A673 (cell line): ENCODE results near the gene PTPRK. TPM values are rescaled to one million over a fixed set of nuclear protein-coding genes. Genes with fewer than 3 reads are reported as not detected.

Experiments used
- BruUV-seq: library from RNA; stranded (reverse); fragments of 400-500 nt; replicated peaks from 2 replicates; lab custom pipeline; 2021; lab: Mats Ljungman, UMichigan
- CTCF ChIA-PET: fragments of 300-600 bp; sonication (Branson Sonifier 250); formaldehyde crosslinking; loops from one replicate; lab custom pipeline; 2022; ENCODE audit warnings: antibody characterized with exemption; lab: Charles Lee
- POLR2A ChIA-PET: fragments of 300-600 bp; sonication (Branson Sonifier 250); formaldehyde crosslinking; loops from one replicate; lab custom pipeline; 2022; ENCODE audit warnings: antibody characterized with exemption; ENCODE audit not compliant: low non-redundant PET; lab: Charles Lee
- DNase-seq: peaks from one replicate; pipeline ENCODE4 v3.0.0-alpha.2; 2015; ENCODE audit warnings: low spot score
- H3K27ac ChIP-seq: fragments of 200-600 bp; sonication (generic); 2 replicates; pipeline ENCODE4 v1.5.1; 2016; ENCODE audit warnings: mixed run types, low read depth, mild to moderate bottlenecking, mixed read lengths, antibody characterized with exemption, low read length; ENCODE audit not compliant: poor library complexity, severe bottlenecking
- H3K27me3 ChIP-seq: fragments of 200-600 bp; sonication (generic); replicated peaks from 2 replicates; pipeline ENCODE4 v1.6.1; 2017; ENCODE audit warnings: mixed run types, low read depth, mild to moderate bottlenecking, mixed read lengths, antibody characterized with exemption, low read length; ENCODE audit not compliant: insufficient read depth, poor library complexity
- H3K36me3 ChIP-seq: fragments of 200-600 bp; sonication (generic); 2 replicates; pipeline ENCODE4 v1.6.1; 2016; ENCODE audit warnings: mixed run types, mild to moderate bottlenecking, mixed read lengths, antibody characterized with exemption, low read length; ENCODE audit not compliant: insufficient read depth, poor library complexity, severe bottlenecking
- H3K4me1 ChIP-seq: fragments of 200-600 bp; sonication (generic); 2 replicates; pipeline ENCODE4 v1.6.1; 2017; ENCODE audit warnings: mixed run types, mild to moderate bottlenecking, mixed read lengths, antibody characterized with exemption, low read length; ENCODE audit not compliant: insufficient read depth, poor library complexity, severe bottlenecking
- H3K4me3 ChIP-seq: fragments of 200-600 bp; sonication (generic); 2 replicates; pipeline ENCODE4 v1.5.1; 2016; ENCODE audit warnings: low read depth, mixed run types, mild to moderate bottlenecking, mixed read lengths, low read length; ENCODE audit not compliant: poor library complexity, severe bottlenecking
- H3K9me3 ChIP-seq: fragments of 200-600 bp; sonication (generic); 2 replicates; pipeline ENCODE4 v1.6.1; 2016; ENCODE audit warnings: mixed run types, low read depth, mild to moderate bottlenecking, mixed read lengths, antibody characterized with exemption, low read length; ENCODE audit not compliant: poor library complexity, severe bottlenecking
- EZH2 ChIP-seq: fragments of 200-600 bp; sonication (generic); IDR thresholded peaks from 2 replicates; pipeline ENCODE4 v1.6.1; 2017; ENCODE audit warnings: borderline replicate concordance, low read depth, mild to moderate bottlenecking, mixed read lengths, antibody characterized with exemption, low read length; ENCODE audit not compliant: poor library complexity, severe bottlenecking
- intact Hi-C: fragments of 100-400 bp; cut with micrococcal nuclease; formaldehyde crosslinking; loops from one replicate; pipeline ENCODE4 v1.10.0; 2022; ENCODE audit not compliant: unreplicated experiment
- total RNA-seq: library from RNA; stranded (reverse); gene quantifications from 2 replicates; pipeline ENCODE4 v1.2.3, GENCODE V29; 2021
- TF ChIP-seq, protein P1 (sequence below): fragments of 300-800, 200-600 bp; sonication (generic); conservative IDR thresholded peaks from 2 replicates; pipeline ENCODE4 v1.5.1; 2017; ENCODE audit warnings: low read depth, mild to moderate bottlenecking, antibody characterized with exemption, low read length, moderate library complexity, mixed read lengths

PTPRK gene
- total RNA-seq, 1 experiment from 2014 or later, result 77.3 TPM

DNA sequence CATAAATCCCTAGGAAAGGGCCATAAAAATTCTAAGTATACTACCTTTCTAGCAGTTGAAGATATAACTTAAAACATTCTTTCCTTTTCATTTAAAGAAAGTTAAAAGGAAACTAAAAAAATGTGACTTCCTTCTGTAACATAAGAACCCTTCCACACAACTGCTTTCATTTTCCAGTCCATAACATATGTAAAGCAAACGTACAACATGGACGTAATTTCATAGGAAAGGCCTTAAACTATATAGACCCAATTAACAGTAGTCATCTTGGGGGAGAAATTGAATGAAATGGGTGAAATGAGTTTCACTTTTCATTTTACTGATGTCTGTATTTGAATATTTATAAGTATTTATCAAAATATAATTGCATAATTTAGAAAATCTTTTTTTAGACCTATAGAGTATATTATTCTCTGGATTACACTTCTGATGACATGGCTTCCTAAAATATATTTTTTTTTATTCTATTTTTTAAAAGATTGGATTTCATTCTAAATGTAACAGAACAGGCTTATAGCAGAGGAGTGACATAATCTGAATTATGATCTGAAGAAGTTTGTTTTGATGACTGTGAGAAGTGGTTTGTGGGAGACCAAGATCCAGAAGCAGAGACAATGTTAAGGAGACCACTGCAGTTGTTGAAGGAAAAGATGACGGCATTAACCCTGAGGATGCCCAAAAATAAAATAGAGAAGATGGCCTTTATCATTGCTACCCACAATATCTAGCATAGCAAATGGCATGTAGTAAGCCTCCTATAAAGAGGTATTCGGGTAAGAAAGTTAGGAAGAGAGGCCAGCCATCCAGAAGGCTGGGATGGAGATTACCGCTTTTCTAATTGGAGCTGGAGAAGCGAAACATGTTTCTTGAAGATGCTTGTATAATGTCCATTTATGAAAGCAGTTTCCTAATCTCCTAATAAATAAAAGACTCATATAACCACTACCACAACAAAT lies 260.4 kb downstream of the PTPRK start:
- no TSS peak for BruUV-seq
- ChIA-PET POLR2A (no interaction called here), CTCF (interaction anchor here (0.5 kb wide), 1 partner anchor 55 kb away, joined by 3 read pairs; no protein-coding TSS in a partner anchor)
- no peak for DNase-seq
- Histone ChIP-seq H3K4me3 (no peak overlapping the region), H3K27me3 (no peaks in the 10 kb centered on the region), H3K27ac (no peak overlapping the region), H3K36me3 (no peaks in the 10 kb centered on the region), H3K9me3 (no peaks in the 10 kb centered on the region), H3K4me1 (no peaks in the 10 kb centered on the region)
- intact Hi-C loops, result no loop called here
- TF ChIP-seq EZH2, result no peak
- TF ChIP-seq, protein P1, sequence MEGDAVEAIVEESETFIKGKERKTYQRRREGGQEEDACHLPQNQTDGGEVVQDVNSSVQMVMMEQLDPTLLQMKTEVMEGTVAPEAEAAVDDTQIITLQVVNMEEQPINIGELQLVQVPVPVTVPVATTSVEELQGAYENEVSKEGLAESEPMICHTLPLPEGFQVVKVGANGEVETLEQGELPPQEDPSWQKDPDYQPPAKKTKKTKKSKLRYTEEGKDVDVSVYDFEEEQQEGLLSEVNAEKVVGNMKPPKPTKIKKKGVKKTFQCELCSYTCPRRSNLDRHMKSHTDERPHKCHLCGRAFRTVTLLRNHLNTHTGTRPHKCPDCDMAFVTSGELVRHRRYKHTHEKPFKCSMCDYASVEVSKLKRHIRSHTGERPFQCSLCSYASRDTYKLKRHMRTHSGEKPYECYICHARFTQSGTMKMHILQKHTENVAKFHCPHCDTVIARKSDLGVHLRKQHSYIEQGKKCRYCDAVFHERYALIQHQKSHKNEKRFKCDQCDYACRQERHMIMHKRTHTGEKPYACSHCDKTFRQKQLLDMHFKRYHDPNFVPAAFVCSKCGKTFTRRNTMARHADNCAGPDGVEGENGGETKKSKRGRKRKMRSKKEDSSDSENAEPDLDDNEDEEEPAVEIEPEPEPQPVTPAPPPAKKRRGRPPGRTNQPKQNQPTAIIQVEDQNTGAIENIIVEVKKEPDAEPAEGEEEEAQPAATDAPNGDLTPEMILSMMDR, result no peak

DNA sequence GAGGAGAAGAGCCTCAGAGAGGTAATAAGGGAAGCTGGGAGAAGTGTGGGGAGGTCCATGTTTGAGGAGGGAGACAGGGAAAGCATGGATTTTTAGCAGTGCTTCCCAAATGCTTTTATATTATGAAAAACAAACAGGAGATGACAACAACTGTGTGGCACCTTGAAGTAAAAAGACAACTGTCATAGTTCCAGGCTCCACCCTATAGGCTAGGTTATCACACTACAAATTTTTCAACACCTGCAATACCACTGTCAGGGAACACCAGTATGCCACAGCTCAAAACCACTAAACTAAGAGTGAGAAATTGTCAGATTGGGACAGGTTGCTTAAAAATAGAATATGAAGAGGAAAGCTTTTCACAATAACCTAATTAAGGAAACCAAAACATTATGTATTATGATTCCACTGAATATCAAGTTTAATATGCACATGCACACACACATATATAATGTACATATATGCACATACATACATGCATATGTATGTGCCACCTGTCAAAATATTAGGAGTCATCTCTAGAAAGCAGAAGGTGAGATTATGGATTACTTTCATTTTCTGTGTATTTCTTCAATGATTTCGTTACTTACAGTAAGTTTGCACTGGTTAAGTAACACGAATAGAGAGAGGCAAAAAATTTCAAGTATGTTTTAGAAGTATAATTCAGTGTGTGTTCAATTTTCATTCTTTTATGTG lies 261.2 kb downstream of the PTPRK start:
- Histone ChIP-seq H3K27me3 (no peaks in the 10 kb centered on the region), H3K36me3 (no peaks in the 10 kb centered on the region), H3K27ac (no peak overlapping the region), H3K4me3 (no peak overlapping the region), H3K9me3 (no peaks in the 10 kb centered on the region), H3K4me1 (no peaks in the 10 kb centered on the region)
- no TSS peak for BruUV-seq
- intact Hi-C loops, result no loop called here
- POLR2A ChIA-PET, result no interaction called here
- CTCF ChIA-PET, result interaction anchor here (0.6 kb wide), 1 partner anchor 68 kb away, joined by 3 read pairs; no protein-coding TSS in a partner anchor
- no peak for TF ChIP-seq EZH2
- TF ChIP-seq, protein P1, result no peak
- DNase-seq, result no peak

DNA sequence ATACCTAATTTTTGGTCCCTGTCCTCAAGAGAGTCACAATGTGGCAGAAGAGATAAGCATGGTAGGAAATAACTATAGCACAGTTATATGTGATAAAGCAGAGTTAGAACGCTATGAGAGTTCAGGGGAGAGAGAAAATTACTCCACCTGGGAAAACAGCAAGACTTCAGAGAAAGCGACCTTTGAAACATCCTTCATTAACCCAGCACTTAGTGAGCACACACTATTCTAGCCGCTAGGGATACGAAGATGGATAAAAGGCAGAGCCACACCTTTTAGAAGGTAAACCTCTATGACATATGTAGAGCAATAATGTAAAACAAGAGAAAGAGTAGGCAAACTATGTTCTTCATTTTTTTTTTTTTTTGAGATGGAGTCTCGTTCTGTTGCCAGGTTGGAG lies 264.3 kb downstream of the PTPRK start:
- Histone ChIP-seq H3K27me3 (no peaks in the 10 kb centered on the region), H3K9me3 (no peaks in the 10 kb centered on the region), H3K4me1 (no peaks in the 10 kb centered on the region), H3K36me3 (no peaks in the 10 kb centered on the region), H3K27ac (no peak overlapping the region), H3K4me3 (no peak overlapping the region)
- no peak for TF ChIP-seq EZH2
- intact Hi-C loops, result no loop called here
- ChIA-PET CTCF (no interaction called here), POLR2A (no interaction called here)
- no TSS peak for BruUV-seq
- DNase-seq, result no peak
